ENCODE results near the gene APC2. TPM values are rescaled to one million over a fixed set of nuclear protein-coding genes. Genes with fewer than 3 reads are reported as not detected.
A peak's percentile ranks its signal among the peaks of the same experiment; 100 is the strongest.

The APC2 gene
- total RNA-seq, 4 donors from 2014 or later, result 0.42 to 1.8 (median 1.2) TPM

GRCh38 chr19:1503925-1504773, 54.2 kb downstream of the APC2 start:
- H3K9me3 ChIP-seq, result peaks cover 0 to 4% (median 0%) of the 10 kb centered on the region in 4 donors
- no peak for DNase-seq (ENCODE audit: extremely low spot score)
- 62% methylated on average over 15 of the region's 23 CpGs for WGBS
- H3K4me3 ChIP-seq, result no peak overlapping the region
- H3K27ac ChIP-seq (replicated peaks in 1 of 4), result no peak overlapping the region
- peaks cover 4 to 67% (median 23%) of the 10 kb centered on the region in 4 donors for H3K27me3 ChIP-seq
- intact Hi-C loops (cut with DNase I), result no loop called here
- TF ChIP-seq CTCF (IDR thresholded peaks at IDR 0.05), result no peak
- no peak for TF ChIP-seq POLR2AphosphoS5 (IDR thresholded peaks at IDR 0.05)
- H3K36me3 ChIP-seq, result peaks cover 0 to 7% (median 3%) of the 10 kb centered on the region in 4 donors
- peaks cover 14 to 32% (median 25%) of the 10 kb centered on the region in 4 donors for H3K4me1 ChIP-seq

GRCh38 chr19:1505012-1505411, 55.1 kb downstream of the APC2 start:
- H3K9me3 ChIP-seq, result peaks cover 0 to 4% (median 0%) of the 10 kb centered on the region in 4 donors
- peaks cover 0 to 7% (median 3%) of the 10 kb centered on the region in 4 donors for H3K36me3 ChIP-seq
- H3K27me3 ChIP-seq, result peaks cover 4 to 67% (median 23%) of the 10 kb centered on the region in 4 donors
- no peak overlapping the region for H3K27ac ChIP-seq (replicated peaks in 1 of 4)
- no peak for DNase-seq (ENCODE audit: extremely low spot score)
- no peak overlapping the region for H3K4me3 ChIP-seq
- no peak for TF ChIP-seq CTCF (IDR thresholded peaks at IDR 0.05)
- TF ChIP-seq POLR2A (IDR thresholded peaks at IDR 0.05; ENCODE audit: low read depth), result no peak
- no peak for TF ChIP-seq EP300 (IDR thresholded peaks at IDR 0.05)
- no peak for TF ChIP-seq POLR2AphosphoS5 (IDR thresholded peaks at IDR 0.05)
- 72% methylated on average over 8 of the region's 8 CpGs for WGBS
- H3K4me1 ChIP-seq, result peaks cover 14 to 36% (median 26%) of the 10 kb centered on the region in 4 donors
- intact Hi-C loops (cut with DNase I), result no loop called here

- H3K27ac ChIP-seq (replicated peaks in 1 of 4), result peak overlapping the region in 1 of 4 donors; percentile 78
- no peak for DNase-seq (ENCODE audit: extremely low spot score)
- H3K9me3 ChIP-seq, result peaks cover 0 to 4% (median 0%) of the 10 kb centered on the region in 4 donors
- 91% methylated on average over 13 of the region's 45 CpGs for WGBS
- H3K36me3 ChIP-seq, result peaks cover 0 to 7% (median 3%) of the 10 kb centered on the region in 4 donors
- H3K4me3 ChIP-seq, result no peak overlapping the region
- TF ChIP-seq CTCF (IDR thresholded peaks at IDR 0.05) (no peak), EP300 (IDR thresholded peaks at IDR 0.05) (no peak), POLR2AphosphoS5 (IDR thresholded peaks at IDR 0.05) (no peak), POLR2A (IDR thresholded peaks at IDR 0.05; ENCODE audit: low read depth) (no peak)
- peaks cover 14 to 44% (median 32%) of the 10 kb centered on the region in 4 donors for H3K4me1 ChIP-seq
- peaks cover 4 to 76% (median 23%) of the 10 kb centered on the region in 4 donors for H3K27me3 ChIP-seq
- intact Hi-C loops (cut with DNase I), result no loop called here
Observed at GRCh38 chr19:1505991-1506881, 56.3 kb downstream of the APC2 start.

- 60% methylated on average over 16 of the region's 23 CpGs for WGBS
- Histone ChIP-seq H3K4me3 (peak overlapping the region; percentile 49 to 60 (median 50)), H3K36me3 (peaks cover 0 to 7% (median 3%) of the 10 kb centered on the region in 4 donors), H3K4me1 (peaks cover 18 to 51% (median 36%) of the 10 kb centered on the region in 4 donors), H3K27me3 (peaks cover 4 to 76% (median 24%) of the 10 kb centered on the region in 4 donors), H3K9me3 (peaks cover 0 to 4% (median 0%) of the 10 kb centered on the region in 4 donors), H3K27ac (replicated peaks in 1 of 4) (peak overlapping the region; percentile 78 to 88 (median 82))
- intact Hi-C loops (cut with DNase I), result no loop called here
- TF ChIP-seq EP300 (IDR thresholded peaks at IDR 0.05) (no peak), POLR2A (IDR thresholded peaks at IDR 0.05; ENCODE audit: low read depth) (no peak), CTCF (IDR thresholded peaks at IDR 0.05) (no peak), POLR2AphosphoS5 (IDR thresholded peaks at IDR 0.05) (no peak)
- DNase-seq (ENCODE audit: extremely low spot score), result no peak
Observed at GRCh38 chr19:1507192-1507660, 57.3 kb downstream of the APC2 start.
